ENCODE measurements around the gene OTOG. TPM values are rescaled to one million over a fixed set of nuclear protein-coding genes. Genes with fewer than 3 reads are reported as not detected.

The OTOG gene
- total and polyA plus RNA-seq, 2 of the 8 experiments (the other 6 are each of a cell fraction or from before 2014, with no cell fraction given) = 0.41 to 1.5 TPM

- TF ChIP-seq RAD21 (IDR thresholded peaks at IDR 0.05 in 1 of 2, conservative IDR thresholded peaks at IDR 0.05 in 1 of 2; ENCODE audit: low read depth in 2 of 2, low read length in 2 of 2) (no peak), SAP30 (IDR thresholded peaks at IDR 0.05; ENCODE audit: insufficient read depth, insufficient replicate concordance, low read length) (no peak), SIRT6 (IDR thresholded peaks at IDR 0.05; ENCODE audit: low read length) (no peak), TCF12 (IDR thresholded peaks at IDR 0.05; ENCODE audit: low read depth, low read length) (no peak), HDAC6 (IDR thresholded peaks at IDR 0.05; ENCODE audit: low read depth, low read length) (no peak), CHD2 (IDR thresholded peaks at IDR 0.05; ENCODE audit: low read length) (no peak), RBBP5 (IDR thresholded peaks at IDR 0.05; ENCODE audit: borderline replicate concordance, low read depth, low read length) (no peak)
Measured at GRCh38 chr11:17556999-17557398, 9.9 kb downstream of the OTOG start (continued).
